ENCODE results near the gene CCDC39. TPM values are rescaled to one million over a fixed set of nuclear protein-coding genes. Genes with fewer than 3 reads are reported as not detected.

Gene CCDC39
- total RNA-seq (2011; cell fraction: chromatin; rRNA removed; ENCODE audit: low replicate concordance) = not detected in 2 replicates
- not detected in 2 replicates for total RNA-seq (2011; cell fraction: nucleolus; rRNA removed)
- not detected in 2 replicates for total RNA-seq (2011; cell fraction: nucleoplasm; rRNA removed)
- total RNA-seq (2014; rRNA removed) (not detected in 2 replicates), total RNA-seq (2014; rRNA removed; fragmentation: Illumina TruSeq; extraction: Trizol) (not detected in 2 replicates), total RNA-seq (2015; rRNA removed; fragmentation: Illumina TruSeq; extraction: Trizol) (not detected in 2 replicates), total RNA-seq (2021) (not detected in 2 replicates), polyA plus RNA-seq (2011; rRNA removed) (not detected in 2 replicates), polyA plus RNA-seq (2014; fragmentation: Illumina TruSeq; extraction: Trizol) (not detected in 2 replicates), polyA plus RNA-seq (2014; fragmentation: Nextera tagmentation; extraction: Ambion mirVana) (not detected), polyA plus RNA-seq (2014; rRNA removed) (not detected in 2 replicates), polyA minus RNA-seq (2011; rRNA and poly(A)+ RNA removed) (not detected in 2 replicates), Bru-seq, nascent RNA (not detected), BruChase-seq, experiment 1, labeled RNA remaining after a 2-hour chase (not detected), BruChase-seq, experiment 2, labeled RNA remaining after a 6-hour chase (not detected)
- not detected in 2 replicates for polyA plus RNA-seq (2011; cell fraction: cytosol; rRNA removed)
- polyA plus RNA-seq (2011; cell fraction: nucleus; rRNA removed) = not detected in 2 replicates
- polyA plus RNA-seq (2012) = not detected in 2 replicates
- polyA minus RNA-seq (2011; cell fraction: cytosol; rRNA and poly(A)+ RNA removed) = not detected in 2 replicates
- polyA minus RNA-seq (2011; cell fraction: nucleus; rRNA and poly(A)+ RNA removed) = not detected in 2 replicates
- long read RNA-seq, experiment 1, partial matches to known transcripts = 0 of 1 reads
- long read RNA-seq, experiment 1, other reads (novel, unspliced or antisense) = 1 of 1 reads
- long read RNA-seq, experiment 2 = 0 reads
- long read RNA-seq, experiment 3 = 0 reads

DNA sequence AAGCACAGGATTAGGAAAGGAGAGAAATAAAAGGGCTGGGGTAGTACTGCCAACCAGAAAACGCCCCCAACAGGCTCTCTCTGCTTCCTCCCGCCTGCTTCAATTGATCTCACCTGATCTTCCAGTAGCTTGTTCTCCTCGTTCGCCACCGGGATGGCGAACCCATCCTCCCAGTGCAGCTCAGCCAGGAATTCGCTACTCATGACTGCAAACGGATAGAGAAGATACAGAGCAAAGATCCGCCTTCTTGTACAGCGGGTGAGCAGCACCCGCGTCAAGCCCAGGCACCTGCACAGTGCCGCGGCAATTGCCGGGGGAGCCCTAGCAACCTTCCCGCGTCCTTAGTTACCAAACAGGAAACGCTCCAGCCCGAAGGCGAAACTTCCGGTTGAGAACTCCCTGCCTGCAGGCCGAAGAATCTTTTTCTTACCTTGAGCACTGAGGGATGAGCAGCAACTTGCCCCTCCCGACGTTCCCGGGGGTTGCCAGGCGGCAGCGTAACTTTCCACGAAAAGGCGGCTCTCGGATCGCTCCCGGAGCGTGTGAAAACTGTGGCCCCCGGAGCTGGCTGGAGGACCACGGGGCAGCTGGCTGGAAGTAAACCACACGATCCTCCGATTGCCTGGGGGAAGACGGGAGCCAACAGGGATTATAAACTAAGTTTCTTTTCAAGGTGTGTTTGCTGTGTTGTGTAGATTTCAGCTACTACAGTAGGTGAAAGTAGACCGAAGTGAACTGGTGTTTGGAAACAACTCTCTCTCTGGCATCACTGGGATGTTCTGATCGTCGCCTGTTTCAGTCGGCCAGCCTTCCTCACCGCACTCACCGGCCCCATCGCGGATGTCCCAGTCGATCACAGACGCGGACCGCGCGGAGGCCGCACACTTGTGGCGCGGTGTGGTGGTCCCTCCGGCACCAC, at the start of gene CCDC39:
Gene CCDC39, minus strand, starts transcription at position 312 of the 919 bp plus-strand sequence. Its CDS starts 109 bp downstream, at position 203.
- no peak for FAIRE-seq
- peak; percentile 86 for TF ChIP-seq RFX1 (IDR thresholded peaks at IDR 0.05)
- TF ChIP-seq FOXA1 (IDR thresholded peaks at IDR 0.05; ENCODE audit: borderline replicate concordance) = no peak
- no peak for TF ChIP-seq KLF10 (CRISPR knock-in tag; IDR thresholded peaks at IDR 0.05)
- TF ChIP-seq, protein P1, sequence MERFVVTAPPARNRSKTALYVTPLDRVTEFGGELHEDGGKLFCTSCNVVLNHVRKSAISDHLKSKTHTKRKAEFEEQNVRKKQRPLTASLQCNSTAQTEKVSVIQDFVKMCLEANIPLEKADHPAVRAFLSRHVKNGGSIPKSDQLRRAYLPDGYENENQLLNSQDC (CRISPR knock-in tag; IDR thresholded peaks at IDR 0.05) = no peak
- no peak for TF ChIP-seq CHD2 (IDR thresholded peaks at IDR 0.05; ENCODE audit: low read depth, low read length)
- TF ChIP-seq, protein P2, sequence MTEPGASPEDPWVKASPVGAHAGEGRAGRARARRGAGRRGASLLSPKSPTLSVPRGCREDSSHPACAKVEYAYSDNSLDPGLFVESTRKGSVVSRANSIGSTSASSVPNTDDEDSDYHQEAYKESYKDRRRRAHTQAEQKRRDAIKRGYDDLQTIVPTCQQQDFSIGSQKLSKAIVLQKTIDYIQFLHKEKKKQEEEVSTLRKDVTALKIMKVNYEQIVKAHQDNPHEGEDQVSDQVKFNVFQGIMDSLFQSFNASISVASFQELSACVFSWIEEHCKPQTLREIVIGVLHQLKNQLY (CRISPR knock-in tag; conservative IDR thresholded peaks at IDR 0.05) = no peak
- no peak for TF ChIP-seq MEF2D (tag; conservative IDR thresholded peaks at IDR 0.05; ENCODE audit: low read depth)

More for the DNA sequence above, at the start of gene CCDC39:
- H3K27me3 ChIP-seq (ENCODE audit: control insufficient read depth in 2 of 2, insufficient read depth in 2 of 2, low read length in 2 of 2) = peaks cover 0 to 11% of the 10 kb centered on the region in 2 experiments; a peak in 1 of 5 replicates
- peak within 1 kb of the TSS in 1 of 2 experiments; percentile 61; a peak in 1 of 4 replicates for H3K9ac ChIP-seq (ENCODE audit: insufficient read depth in 1 of 2, low read depth in 2 of 2, low read length in 2 of 2)
- H3K36me3 ChIP-seq (ENCODE audit: control insufficient read depth, insufficient read depth, low read length) = no peaks in the 10 kb centered on the region
- peak; percentile 21 to 38 (median 36) for DNase-seq (ENCODE audit: extremely low read depth in 1 of 4, low spot score in 3 of 4)
- POLR2A ChIA-PET = interaction anchor here (0.7 kb wide), 1 partner anchor 16 kb away, joined by 3 read pairs; no protein-coding TSS in a partner anchor
- BruUV-seq (replicated peaks) = no TSS peak
- ATAC-seq = peak; percentile 89
- H4K20me1 ChIP-seq (replicated peaks; ENCODE audit: control insufficient read depth, insufficient read depth, low read length) = no peaks in the 10 kb centered on the region
- H3K4me3 ChIP-seq = peak within 1 kb of the TSS; percentile 28
- CTCF ChIA-PET (ENCODE audit: low intra/inter-chr PET ratio) = no interaction called here
- no peaks in the 10 kb centered on the region for H3K9me3 ChIP-seq (replicated peaks; ENCODE audit: control insufficient read depth, insufficient read depth, low read depth, low read length)
- H3K4me2 ChIP-seq (ENCODE audit: insufficient read depth, low read length) = peak within 1 kb of the TSS; percentile 61
- no peaks in the 10 kb centered on the region for H3K79me2 ChIP-seq (ENCODE audit: control insufficient read depth, insufficient read depth, low read length)
- peak within 1 kb of the TSS; percentile 62 for H2AFZ ChIP-seq (ENCODE audit: low read depth, low read length)
- in situ Hi-C loops (cut with MboI) = no loop called here
- H3K9me1 ChIP-seq (ENCODE audit: control insufficient read depth, insufficient read depth, low read length) = no peaks in the 10 kb centered on the region
- intact Hi-C loops (cut with micrococcal nuclease) = no loop called here
- H3K4me1 ChIP-seq (replicated peaks in 1 of 2; ENCODE audit: control insufficient read depth in 2 of 2, insufficient read depth in 2 of 2, low read length in 2 of 2) = peaks cover 0 to 9% of the 10 kb centered on the region in 2 experiments; a peak in 2 of 5 replicates
- 14% methylated on average over 46 of the region's 56 CpGs for WGBS (ENCODE audit: insufficient coverage, low coverage, missing lambda C conversion rate)
- no peak within 1 kb of the TSS for H3K27ac ChIP-seq (ENCODE audit: extremely low read depth, low read depth, low read length)

Measured in K562 (cell line).